LNCaP clone FGC (cell line): ENCODE data around the gene SLC25A29.
A peak's percentile ranks its signal among the peaks of the same experiment; 100 is the strongest.

Experiments used
- DNase-seq: peaks from one replicate; pipeline ENCODE4 v3.0.0-alpha.2; 2011; ENCODE audit warnings: low read depth
- H3K4me3 ChIP-seq: 2 replicates; pipeline ENCODE4 v1.5.1; 2011; ENCODE audit warnings: mild to moderate bottlenecking, low read depth, low read length, control low read depth
- CTCF ChIP-seq: IDR thresholded peaks from 2 replicates; pipeline ENCODE4 v1.5.1; 2012; ENCODE audit warnings: mild to moderate bottlenecking; ENCODE audit not compliant: control insufficient read depth, insufficient read depth; ENCODE audit errors: extremely low read depth

The SLC25A29 gene

GRCh38 chr14:100256339-100256895, 49.8 kb downstream of the SLC25A29 start:
- TF ChIP-seq CTCF, result no peak
- no peak for DNase-seq
- no peak overlapping the region for H3K4me3 ChIP-seq

- H3K4me3 ChIP-seq, result no peak overlapping the region
- no peak for DNase-seq
- TF ChIP-seq CTCF, result no peak
Measured at GRCh38 chr14:100252684-100253083, 53.6 kb downstream of the SLC25A29 start.

GRCh38 chr14:100250732-100251465, 55.3 kb downstream of the SLC25A29 start:
- no peak for DNase-seq
- no peak for TF ChIP-seq CTCF
- H3K4me3 ChIP-seq, result no peak overlapping the region

GRCh38 chr14:100246809-100247428, 59.3 kb downstream of the SLC25A29 start:
- peak overlapping the region; percentile 41 for H3K4me3 ChIP-seq
- peak; percentile 75 for TF ChIP-seq CTCF
- DNase-seq, result peak; percentile 82

- H3K4me3 ChIP-seq, result no peak overlapping the region
- DNase-seq, result no peak
- no peak for TF ChIP-seq CTCF
Measured at GRCh38 chr14:100243020-100243419, 63.2 kb downstream of the SLC25A29 start.

- no peak for TF ChIP-seq CTCF
- peak overlapping the region; percentile 66 for H3K4me3 ChIP-seq
- DNase-seq, result no peak
Measured at GRCh38 chr14:100241279-100241678, 65.0 kb downstream of the SLC25A29 start.
